GM12878 (cell line): Measurements from ENCODE around the gene DARS1. TPM values are rescaled to one million over a fixed set of nuclear protein-coding genes. Genes with fewer than 3 reads are reported as not detected.

Experiments used
- CBX5 ChIP-seq: sonication (generic); IDR thresholded peaks from 2 replicates; pipeline ENCODE4 v1.6.1; 2016; ENCODE audit warnings: low read depth, moderate library complexity, mild to moderate bottlenecking, inconsistent platforms
- ESRRA ChIP-seq: IDR thresholded peaks from 2 replicates; pipeline ENCODE4 v1.6.1; 2012; ENCODE audit warnings: mild to moderate bottlenecking, low read length, improper control_type of control experiment
- FOXM1 ChIP-seq: IDR thresholded peaks from 2 replicates; pipeline ENCODE4 v1.6.1; 2012; ENCODE audit warnings: low read depth, mild to moderate bottlenecking, inconsistent platforms, low read length, moderate library complexity
- MTA3 ChIP-seq: IDR thresholded peaks from 2 replicates; pipeline ENCODE4 v1.6.1; 2012; ENCODE audit warnings: low read length, inconsistent platforms, borderline replicate concordance
- MXI1 ChIP-seq: fragments of 150-350 bp; IDR thresholded peaks from 2 replicates; pipeline ENCODE4 v1.6.1; 2011; ENCODE audit warnings: low read depth, mild to moderate bottlenecking, inconsistent platforms, low read length, improper control_type of control experiment
- ZNF207 ChIP-seq: fragments of 450-650 bp; IDR thresholded peaks from 2 replicates; pipeline ENCODE4 v1.6.1; 2014; ENCODE audit warnings: antibody characterized with exemption, mild to moderate bottlenecking, borderline replicate concordance
- polyA plus RNA-seq, 11 experiments: library from polyadenylated mRNA; depleted of rRNA in 4 of 11; unstranded in 6 of 11; stranded (reverse) in 5 of 11; fragments of >200 nt; fragmentation: Nextera tagmentation in 4 of 11; fragmentation: Illumina TruSeq in 1 of 11; extraction: Ambion mirVana in 4 of 11; extraction: Trizol in 1 of 11; gene quantifications; 1 replicate in 1 of 11; 2 replicates in 10 of 11; pipeline versions ENCODE4 v1.2.1 to v1.2.3, GENCODE V29; 2011 to 2016; ENCODE audit warnings: inconsistent platforms in 2 of 11, missing spikeins in 2 of 11, low read depth in 1 of 11
- total RNA-seq, 4 experiments: library from RNA; depleted of rRNA in 3 of 4; stranded (reverse); fragments of >200 nt in 3 of 4; fragmentation: Illumina TruSeq in 1 of 4; extraction: Trizol in 1 of 4; gene quantifications; 2 replicates each; pipeline versions ENCODE4 v1.2.1 to v1.2.3, GENCODE V29; 2013 to 2021
- TF ChIP-seq, protein P1 (sequence below): IDR thresholded peaks from 2 replicates; pipeline ENCODE4 v1.6.1; 2012; ENCODE audit warnings: low read length, inconsistent platforms
- TF ChIP-seq, protein P2 (sequence below): fragments of 450-650 bp; IDR thresholded peaks from 2 replicates; pipeline ENCODE4 v1.6.1; 2016; ENCODE audit warnings: mild to moderate bottlenecking
- TF ChIP-seq, protein P3 (sequence below): IDR thresholded peaks from 2 replicates; pipeline ENCODE4 v1.6.1; 2012; ENCODE audit warnings: low read depth, low read length, improper control_type of control experiment
- TF ChIP-seq, protein P4 (sequence below): fragments of 450-650 bp; IDR thresholded peaks from 2 replicates; pipeline ENCODE4 v1.6.1; 2017; ENCODE audit warnings: mild to moderate bottlenecking, moderate library complexity
- TF ChIP-seq, protein P5 (sequence below): fragments of 450-650 bp; IDR thresholded peaks from 2 replicates; pipeline ENCODE4 v1.6.1; 2016; ENCODE audit warnings: mild to moderate bottlenecking, moderate library complexity, borderline replicate concordance

DARS1 gene
- total and polyA plus RNA-seq, 10 of the 15 experiments (the other 5 are each of a cell fraction or from before 2014, with no cell fraction given) = 91.0 to 387 (median 137) TPM

DNA sequence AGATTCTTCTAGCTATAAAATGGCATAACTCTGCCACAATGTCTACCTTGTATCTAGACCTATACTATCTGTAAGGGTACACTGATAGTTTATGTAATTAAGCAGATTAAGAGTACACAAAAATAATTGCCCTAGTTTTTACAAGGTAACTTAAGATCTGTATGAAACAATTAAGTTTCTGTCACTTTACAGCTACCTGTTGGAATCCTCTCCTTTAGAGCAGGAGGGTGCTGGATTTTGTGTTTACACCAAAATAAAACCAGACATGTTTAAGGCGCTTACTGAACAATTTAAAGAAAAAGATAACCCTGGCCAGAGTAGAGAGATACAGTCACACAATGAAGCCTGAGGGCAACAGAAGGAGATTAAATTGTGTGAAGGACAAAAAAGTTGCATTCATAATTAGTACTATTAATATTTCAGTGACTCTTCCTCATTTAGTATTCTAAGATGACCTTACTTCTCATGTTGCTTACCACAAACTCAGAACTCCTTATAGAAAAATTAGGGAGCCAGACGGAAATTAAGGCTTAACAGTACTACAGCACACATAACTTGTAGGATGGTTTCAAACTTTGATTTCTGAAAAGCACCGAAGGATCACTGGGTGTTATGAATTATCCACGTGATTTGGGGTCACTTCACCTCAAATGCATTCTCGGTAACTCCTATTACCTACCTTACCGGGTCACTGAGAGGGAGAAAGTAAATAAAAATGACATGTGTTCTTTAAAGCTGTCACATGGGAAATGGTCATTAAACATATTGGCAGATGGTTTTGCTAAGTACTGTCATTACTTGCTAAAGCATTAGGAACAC lies 1.0 kb downstream of the DARS1 start (continued):
- TF ChIP-seq MTA3 = 0 out of 2 replicates have a peak, but pooled peaks have one; percentile 55
- 0 out of 2 replicates have a peak, but pooled peaks have one; percentile 31 for TF ChIP-seq CBX5
- 0 out of 2 replicates have a peak, but pooled peaks have one; percentile 39 for TF ChIP-seq FOXM1
- TF ChIP-seq ZNF207 = no peak
- TF ChIP-seq ESRRA = no peak
- TF ChIP-seq, protein P1, sequence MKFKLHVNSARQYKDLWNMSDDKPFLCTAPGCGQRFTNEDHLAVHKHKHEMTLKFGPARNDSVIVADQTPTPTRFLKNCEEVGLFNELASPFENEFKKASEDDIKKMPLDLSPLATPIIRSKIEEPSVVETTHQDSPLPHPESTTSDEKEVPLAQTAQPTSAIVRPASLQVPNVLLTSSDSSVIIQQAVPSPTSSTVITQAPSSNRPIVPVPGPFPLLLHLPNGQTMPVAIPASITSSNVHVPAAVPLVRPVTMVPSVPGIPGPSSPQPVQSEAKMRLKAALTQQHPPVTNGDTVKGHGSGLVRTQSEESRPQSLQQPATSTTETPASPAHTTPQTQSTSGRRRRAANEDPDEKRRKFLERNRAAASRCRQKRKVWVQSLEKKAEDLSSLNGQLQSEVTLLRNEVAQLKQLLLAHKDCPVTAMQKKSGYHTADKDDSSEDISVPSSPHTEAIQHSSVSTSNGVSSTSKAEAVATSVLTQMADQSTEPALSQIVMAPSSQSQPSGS = 0 out of 2 replicates have a peak, but pooled peaks have one; percentile 36
- TF ChIP-seq, protein P2, sequence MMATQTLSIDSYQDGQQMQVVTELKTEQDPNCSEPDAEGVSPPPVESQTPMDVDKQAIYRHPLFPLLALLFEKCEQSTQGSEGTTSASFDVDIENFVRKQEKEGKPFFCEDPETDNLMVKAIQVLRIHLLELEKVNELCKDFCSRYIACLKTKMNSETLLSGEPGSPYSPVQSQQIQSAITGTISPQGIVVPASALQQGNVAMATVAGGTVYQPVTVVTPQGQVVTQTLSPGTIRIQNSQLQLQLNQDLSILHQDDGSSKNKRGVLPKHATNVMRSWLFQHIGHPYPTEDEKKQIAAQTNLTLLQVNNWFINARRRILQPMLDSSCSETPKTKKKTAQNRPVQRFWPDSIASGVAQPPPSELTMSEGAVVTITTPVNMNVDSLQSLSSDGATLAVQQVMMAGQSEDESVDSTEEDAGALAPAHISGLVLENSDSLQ = peak; percentile 78
- TF ChIP-seq, protein P3, sequence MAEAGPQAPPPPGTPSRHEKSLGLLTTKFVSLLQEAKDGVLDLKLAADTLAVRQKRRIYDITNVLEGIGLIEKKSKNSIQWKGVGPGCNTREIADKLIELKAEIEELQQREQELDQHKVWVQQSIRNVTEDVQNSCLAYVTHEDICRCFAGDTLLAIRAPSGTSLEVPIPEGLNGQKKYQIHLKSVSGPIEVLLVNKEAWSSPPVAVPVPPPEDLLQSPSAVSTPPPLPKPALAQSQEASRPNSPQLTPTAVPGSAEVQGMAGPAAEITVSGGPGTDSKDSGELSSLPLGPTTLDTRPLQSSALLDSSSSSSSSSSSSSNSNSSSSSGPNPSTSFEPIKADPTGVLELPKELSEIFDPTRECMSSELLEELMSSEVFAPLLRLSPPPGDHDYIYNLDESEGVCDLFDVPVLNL = no peak
- TF ChIP-seq, protein P4, sequence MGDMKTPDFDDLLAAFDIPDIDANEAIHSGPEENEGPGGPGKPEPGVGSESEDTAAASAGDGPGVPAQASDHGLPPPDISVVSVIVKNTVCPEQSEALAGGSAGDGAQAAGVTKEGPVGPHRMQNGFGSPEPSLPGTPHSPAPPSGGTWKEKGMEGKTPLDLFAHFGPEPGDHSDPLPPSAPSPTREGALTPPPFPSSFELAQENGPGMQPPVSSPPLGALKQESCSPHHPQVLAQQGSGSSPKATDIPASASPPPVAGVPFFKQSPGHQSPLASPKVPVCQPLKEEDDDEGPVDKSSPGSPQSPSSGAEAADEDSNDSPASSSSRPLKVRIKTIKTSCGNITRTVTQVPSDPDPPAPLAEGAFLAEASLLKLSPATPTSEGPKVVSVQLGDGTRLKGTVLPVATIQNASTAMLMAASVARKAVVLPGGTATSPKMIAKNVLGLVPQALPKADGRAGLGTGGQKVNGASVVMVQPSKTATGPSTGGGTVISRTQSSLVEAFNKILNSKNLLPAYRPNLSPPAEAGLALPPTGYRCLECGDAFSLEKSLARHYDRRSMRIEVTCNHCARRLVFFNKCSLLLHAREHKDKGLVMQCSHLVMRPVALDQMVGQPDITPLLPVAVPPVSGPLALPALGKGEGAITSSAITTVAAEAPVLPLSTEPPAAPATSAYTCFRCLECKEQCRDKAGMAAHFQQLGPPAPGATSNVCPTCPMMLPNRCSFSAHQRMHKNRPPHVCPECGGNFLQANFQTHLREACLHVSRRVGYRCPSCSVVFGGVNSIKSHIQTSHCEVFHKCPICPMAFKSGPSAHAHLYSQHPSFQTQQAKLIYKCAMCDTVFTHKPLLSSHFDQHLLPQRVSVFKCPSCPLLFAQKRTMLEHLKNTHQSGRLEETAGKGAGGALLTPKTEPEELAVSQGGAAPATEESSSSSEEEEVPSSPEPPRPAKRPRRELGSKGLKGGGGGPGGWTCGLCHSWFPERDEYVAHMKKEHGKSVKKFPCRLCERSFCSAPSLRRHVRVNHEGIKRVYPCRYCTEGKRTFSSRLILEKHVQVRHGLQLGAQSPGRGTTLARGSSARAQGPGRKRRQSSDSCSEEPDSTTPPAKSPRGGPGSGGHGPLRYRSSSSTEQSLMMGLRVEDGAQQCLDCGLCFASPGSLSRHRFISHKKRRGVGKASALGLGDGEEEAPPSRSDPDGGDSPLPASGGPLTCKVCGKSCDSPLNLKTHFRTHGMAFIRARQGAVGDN = peak; percentile 92; the same call in 1 of the 2 replicates
- peak; percentile 89 for TF ChIP-seq MXI1
- TF ChIP-seq, protein P5, sequence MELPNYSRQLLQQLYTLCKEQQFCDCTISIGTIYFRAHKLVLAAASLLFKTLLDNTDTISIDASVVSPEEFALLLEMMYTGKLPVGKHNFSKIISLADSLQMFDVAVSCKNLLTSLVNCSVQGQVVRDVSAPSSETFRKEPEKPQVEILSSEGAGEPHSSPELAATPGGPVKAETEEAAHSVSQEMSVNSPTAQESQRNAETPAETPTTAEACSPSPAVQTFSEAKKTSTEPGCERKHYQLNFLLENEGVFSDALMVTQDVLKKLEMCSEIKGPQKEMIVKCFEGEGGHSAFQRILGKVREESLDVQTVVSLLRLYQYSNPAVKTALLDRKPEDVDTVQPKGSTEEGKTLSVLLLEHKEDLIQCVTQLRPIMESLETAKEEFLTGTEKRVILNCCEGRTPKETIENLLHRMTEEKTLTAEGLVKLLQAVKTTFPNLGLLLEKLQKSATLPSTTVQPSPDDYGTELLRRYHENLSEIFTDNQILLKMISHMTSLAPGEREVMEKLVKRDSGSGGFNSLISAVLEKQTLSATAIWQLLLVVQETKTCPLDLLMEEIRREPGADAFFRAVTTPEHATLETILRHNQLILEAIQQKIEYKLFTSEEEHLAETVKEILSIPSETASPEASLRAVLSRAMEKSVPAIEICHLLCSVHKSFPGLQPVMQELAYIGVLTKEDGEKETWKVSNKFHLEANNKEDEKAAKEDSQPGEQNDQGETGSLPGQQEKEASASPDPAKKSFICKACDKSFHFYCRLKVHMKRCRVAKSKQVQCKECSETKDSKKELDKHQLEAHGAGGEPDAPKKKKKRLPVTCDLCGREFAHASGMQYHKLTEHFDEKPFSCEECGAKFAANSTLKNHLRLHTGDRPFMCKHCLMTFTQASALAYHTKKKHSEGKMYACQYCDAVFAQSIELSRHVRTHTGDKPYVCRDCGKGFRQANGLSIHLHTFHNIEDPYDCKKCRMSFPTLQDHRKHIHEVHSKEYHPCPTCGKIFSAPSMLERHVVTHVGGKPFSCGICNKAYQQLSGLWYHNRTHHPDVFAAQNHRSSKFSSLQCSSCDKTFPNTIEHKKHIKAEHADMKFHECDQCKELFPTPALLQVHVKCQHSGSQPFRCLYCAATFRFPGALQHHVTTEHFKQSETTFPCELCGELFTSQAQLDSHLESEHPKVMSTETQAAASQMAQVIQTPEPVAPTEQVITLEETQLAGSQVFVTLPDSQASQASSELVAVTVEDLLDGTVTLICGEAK = no peak
